ENCODE data around the gene TOPAZ1. TPM values are rescaled to one million over a fixed set of nuclear protein-coding genes. Genes with fewer than 3 reads are reported as not detected.
A peak's percentile ranks its signal among the peaks of the same experiment; 100 is the strongest.

The TOPAZ1 gene
- total and polyA plus RNA-seq, 9 of the 15 experiments (the other 6 are each of a cell fraction or from before 2014, with no cell fraction given): 0.01 TPM; not detected in 8

DNA sequence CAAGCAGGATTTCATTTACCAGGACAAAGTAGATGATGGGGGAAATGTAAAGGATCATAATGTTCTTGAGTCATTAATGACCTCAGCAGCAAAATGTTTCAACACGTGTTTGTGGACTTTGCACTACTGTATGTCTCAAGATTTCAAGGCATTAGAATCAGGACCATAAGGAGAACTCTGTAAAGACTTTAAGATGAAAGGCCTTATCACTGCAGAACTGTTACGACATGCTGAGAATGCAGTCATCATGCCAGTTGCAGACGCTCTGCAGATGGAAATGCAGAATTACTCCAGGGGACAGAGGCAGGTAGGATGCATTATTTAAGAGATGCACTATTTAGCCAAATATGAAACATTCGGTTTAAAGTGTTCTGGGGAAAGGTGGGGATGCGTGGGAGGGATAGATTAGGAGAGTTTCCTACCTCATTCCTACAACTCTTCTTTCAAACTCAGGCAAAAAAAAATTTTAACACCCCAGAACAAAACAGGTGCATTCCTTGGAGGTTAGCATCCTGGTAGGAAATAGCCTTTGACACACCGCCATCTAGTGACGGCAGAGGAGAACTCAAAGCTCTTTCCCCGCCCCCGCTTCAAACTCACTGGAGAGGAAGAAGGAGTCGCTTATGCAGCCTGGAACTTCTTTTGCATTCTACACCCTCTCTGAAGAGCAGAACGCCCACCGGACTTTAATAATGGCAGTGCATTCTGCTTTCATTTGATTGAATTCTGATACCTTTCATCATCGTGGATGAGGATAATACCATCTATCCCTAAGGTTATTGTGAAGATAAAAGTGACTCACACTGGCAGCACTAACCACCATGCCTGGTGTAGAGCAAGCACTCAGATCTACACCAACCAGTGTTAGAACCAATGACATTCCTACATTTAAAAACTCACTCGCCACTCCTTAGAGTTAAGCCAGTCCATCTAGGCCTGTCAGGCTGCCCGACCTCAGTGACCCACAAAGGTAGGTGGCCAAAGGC is 43.1 kb upstream of the TOPAZ1 start (continued):
- TF ChIP-seq, protein P1, sequence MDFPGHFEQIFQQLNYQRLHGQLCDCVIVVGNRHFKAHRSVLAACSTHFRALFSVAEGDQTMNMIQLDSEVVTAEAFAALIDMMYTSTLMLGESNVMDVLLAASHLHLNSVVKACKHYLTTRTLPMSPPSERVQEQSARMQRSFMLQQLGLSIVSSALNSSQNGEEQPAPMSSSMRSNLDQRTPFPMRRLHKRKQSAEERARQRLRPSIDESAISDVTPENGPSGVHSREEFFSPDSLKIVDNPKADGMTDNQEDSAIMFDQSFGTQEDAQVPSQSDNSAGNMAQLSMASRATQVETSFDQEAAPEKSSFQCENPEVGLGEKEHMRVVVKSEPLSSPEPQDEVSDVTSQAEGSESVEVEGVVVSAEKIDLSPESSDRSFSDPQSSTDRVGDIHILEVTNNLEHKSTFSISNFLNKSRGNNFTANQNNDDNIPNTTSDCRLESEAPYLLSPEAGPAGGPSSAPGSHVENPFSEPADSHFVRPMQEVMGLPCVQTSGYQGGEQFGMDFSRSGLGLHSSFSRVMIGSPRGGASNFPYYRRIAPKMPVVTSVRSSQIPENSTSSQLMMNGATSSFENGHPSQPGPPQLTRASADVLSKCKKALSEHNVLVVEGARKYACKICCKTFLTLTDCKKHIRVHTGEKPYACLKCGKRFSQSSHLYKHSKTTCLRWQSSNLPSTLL (IDR thresholded peaks at IDR 0.05): no peak
- TF ChIP-seq BACH1 (tag; IDR thresholded peaks at IDR 0.05): no peak
- TF ChIP-seq ARHGAP35 (IDR thresholded peaks at IDR 0.05; ENCODE audit: partially characterized antibody): no peak
- no peak for TF ChIP-seq E2F3 (CRISPR knock-in tag; IDR thresholded peaks at IDR 0.05)
- TF ChIP-seq, protein P2, sequence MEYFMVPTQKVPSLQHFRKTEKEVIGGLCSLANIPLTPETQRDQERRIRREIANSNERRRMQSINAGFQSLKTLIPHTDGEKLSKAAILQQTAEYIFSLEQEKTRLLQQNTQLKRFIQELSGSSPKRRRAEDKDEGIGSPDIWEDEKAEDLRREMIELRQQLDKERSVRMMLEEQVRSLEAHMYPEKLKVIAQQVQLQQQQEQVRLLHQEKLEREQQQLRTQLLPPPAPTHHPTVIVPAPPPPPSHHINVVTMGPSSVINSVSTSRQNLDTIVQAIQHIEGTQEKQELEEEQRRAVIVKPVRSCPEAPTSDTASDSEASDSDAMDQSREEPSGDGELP (CRISPR knock-in tag; IDR thresholded peaks at IDR 0.05; ENCODE audit: borderline replicate concordance): no peak
- no peak for TF ChIP-seq PHB2 (IDR thresholded peaks at IDR 0.05; ENCODE audit: low read depth)
- TF ChIP-seq ELF4 (CRISPR knock-in tag; IDR thresholded peaks at IDR 0.05): no peak
- TF ChIP-seq MYC (IDR thresholded peaks at IDR 0.05; ENCODE audit: low read depth, low read length): no peak
- TF ChIP-seq MYC (CRISPR knock-in tag; IDR thresholded peaks at IDR 0.05; ENCODE audit: borderline replicate concordance, low read depth): no peak
- TF ChIP-seq GTF2F1 (IDR thresholded peaks at IDR 0.05; ENCODE audit: low read depth, low read length): no peak
- 0 out of 2 replicates have a peak, but pooled peaks have one; percentile 33 for TF ChIP-seq TEAD2 (tag; IDR thresholded peaks at IDR 0.05)
- no peak for TF ChIP-seq RCOR1 (IDR thresholded peaks at IDR 0.05; ENCODE audit: borderline replicate concordance in 1 of 2, low read depth in 2 of 2, low read length in 2 of 2)
- TF ChIP-seq MAFG (tag; conservative IDR thresholded peaks at IDR 0.05): no peak
- TF ChIP-seq, protein P3, sequence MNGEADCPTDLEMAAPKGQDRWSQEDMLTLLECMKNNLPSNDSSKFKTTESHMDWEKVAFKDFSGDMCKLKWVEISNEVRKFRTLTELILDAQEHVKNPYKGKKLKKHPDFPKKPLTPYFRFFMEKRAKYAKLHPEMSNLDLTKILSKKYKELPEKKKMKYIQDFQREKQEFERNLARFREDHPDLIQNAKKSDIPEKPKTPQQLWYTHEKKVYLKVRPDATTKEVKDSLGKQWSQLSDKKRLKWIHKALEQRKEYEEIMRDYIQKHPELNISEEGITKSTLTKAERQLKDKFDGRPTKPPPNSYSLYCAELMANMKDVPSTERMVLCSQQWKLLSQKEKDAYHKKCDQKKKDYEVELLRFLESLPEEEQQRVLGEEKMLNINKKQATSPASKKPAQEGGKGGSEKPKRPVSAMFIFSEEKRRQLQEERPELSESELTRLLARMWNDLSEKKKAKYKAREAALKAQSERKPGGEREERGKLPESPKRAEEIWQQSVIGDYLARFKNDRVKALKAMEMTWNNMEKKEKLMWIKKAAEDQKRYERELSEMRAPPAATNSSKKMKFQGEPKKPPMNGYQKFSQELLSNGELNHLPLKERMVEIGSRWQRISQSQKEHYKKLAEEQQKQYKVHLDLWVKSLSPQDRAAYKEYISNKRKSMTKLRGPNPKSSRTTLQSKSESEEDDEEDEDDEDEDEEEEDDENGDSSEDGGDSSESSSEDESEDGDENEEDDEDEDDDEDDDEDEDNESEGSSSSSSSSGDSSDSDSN (IDR thresholded peaks at IDR 0.05; ENCODE audit: borderline replicate concordance in 1 of 2, low read depth in 2 of 2, low read length in 2 of 2): no peak
- no peak for TF ChIP-seq ZNF644 (tag; IDR thresholded peaks at IDR 0.05; ENCODE audit: low read depth)
- TF ChIP-seq, protein P4, sequence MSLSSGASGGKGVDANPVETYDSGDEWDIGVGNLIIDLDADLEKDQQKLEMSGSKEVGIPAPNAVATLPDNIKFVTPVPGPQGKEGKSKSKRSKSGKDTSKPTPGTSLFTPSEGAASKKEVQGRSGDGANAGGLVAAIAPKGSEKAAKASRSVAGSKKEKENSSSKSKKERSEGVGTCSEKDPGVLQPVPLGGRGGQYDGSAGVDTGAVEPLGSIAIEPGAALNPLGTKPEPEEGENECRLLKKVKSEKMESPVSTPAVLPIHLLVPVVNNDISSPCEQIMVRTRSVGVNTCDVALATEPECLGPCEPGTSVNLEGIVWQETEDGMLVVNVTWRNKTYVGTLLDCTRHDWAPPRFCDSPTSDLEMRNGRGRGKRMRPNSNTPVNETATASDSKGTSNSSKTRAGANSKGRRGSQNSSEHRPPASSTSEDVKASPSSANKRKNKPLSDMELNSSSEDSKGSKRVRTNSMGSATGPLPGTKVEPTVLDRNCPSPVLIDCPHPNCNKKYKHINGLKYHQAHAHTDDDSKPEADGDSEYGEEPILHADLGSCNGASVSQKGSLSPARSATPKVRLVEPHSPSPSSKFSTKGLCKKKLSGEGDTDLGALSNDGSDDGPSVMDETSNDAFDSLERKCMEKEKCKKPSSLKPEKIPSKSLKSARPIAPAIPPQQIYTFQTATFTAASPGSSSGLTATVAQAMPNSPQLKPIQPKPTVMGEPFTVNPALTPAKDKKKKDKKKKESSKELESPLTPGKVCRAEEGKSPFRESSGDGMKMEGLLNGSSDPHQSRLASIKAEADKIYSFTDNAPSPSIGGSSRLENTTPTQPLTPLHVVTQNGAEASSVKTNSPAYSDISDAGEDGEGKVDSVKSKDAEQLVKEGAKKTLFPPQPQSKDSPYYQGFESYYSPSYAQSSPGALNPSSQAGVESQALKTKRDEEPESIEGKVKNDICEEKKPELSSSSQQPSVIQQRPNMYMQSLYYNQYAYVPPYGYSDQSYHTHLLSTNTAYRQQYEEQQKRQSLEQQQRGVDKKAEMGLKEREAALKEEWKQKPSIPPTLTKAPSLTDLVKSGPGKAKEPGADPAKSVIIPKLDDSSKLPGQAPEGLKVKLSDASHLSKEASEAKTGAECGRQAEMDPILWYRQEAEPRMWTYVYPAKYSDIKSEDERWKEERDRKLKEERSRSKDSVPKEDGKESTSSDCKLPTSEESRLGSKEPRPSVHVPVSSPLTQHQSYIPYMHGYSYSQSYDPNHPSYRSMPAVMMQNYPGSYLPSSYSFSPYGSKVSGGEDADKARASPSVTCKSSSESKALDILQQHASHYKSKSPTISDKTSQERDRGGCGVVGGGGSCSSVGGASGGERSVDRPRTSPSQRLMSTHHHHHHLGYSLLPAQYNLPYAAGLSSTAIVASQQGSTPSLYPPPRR (CRISPR knock-in tag; IDR thresholded peaks at IDR 0.05; ENCODE audit: borderline replicate concordance): no peak

All from K562 (cell line).